ENCODE measurements around the gene LBH. TPM values are rescaled to one million over a fixed set of nuclear protein-coding genes. Genes with fewer than 3 reads are reported as not detected.
A peak's percentile ranks its signal among the peaks of the same experiment; 100 is the strongest.
"Not testable (repeated sequence)": the region's sequence is repeated elsewhere in the genome, so short reads cannot be mapped to it uniquely, and the experiment has no call there.

The LBH gene
- total RNA-seq, 1 donor from 2014 or later: 49.9 TPM

GRCh38 chr2:30259071-30259470 is 27.7 kb downstream of the LBH start:
- no peak for DNase-seq

- DNase-seq: no peak
Observed at GRCh38 chr2:30259827-30260679, 28.7 kb downstream of the LBH start.

GRCh38 chr2:30260941-30261340 is 29.6 kb downstream of the LBH start:
- DNase-seq: no peak

- no peak for DNase-seq
Observed at GRCh38 chr2:30261695-30262211, 30.4 kb downstream of the LBH start.

GRCh38 chr2:30262716-30263309 is 31.5 kb downstream of the LBH start:
- DNase-seq: no peak

GRCh38 chr2:30264274-30264673 is 32.9 kb downstream of the LBH start:
- DNase-seq: no peak

GRCh38 chr2:30265052-30266015 is 34.0 kb downstream of the LBH start:
- DNase-seq: no peak

GRCh38 chr2:30266051-30266621 is 34.8 kb downstream of the LBH start:
- DNase-seq: peak; percentile 35

- no peak for DNase-seq
Observed at GRCh38 chr2:30266705-30267104, 35.4 kb downstream of the LBH start.

GRCh38 chr2:30267161-30267975 is 36.0 kb downstream of the LBH start:
- DNase-seq: no peak

- no peak for DNase-seq
Observed at GRCh38 chr2:30268296-30268871, 37.0 kb downstream of the LBH start.

GRCh38 chr2:30269114-30269770 is 37.9 kb downstream of the LBH start:
- DNase-seq: not testable (repeated sequence)

- no peak for DNase-seq
Observed at GRCh38 chr2:30269771-30270145, 38.4 kb downstream of the LBH start.

- no peak for DNase-seq
Observed at GRCh38 chr2:30270166-30270565, 38.8 kb downstream of the LBH start.

GRCh38 chr2:30271301-30271700 is 40.0 kb downstream of the LBH start:
- DNase-seq: no peak

GRCh38 chr2:30272286-30272685 is 41.0 kb downstream of the LBH start:
- DNase-seq: no peak

GRCh38 chr2:30272761-30273573 is 41.6 kb downstream of the LBH start:
- peak; percentile 80 for DNase-seq

GRCh38 chr2:30273574-30273929 is 42.2 kb downstream of the LBH start:
- DNase-seq: no peak

- no peak for DNase-seq
Observed at GRCh38 chr2:30275256-30275655, 43.9 kb downstream of the LBH start.

GRCh38 chr2:30276455-30276911 is 45.1 kb downstream of the LBH start:
- DNase-seq: no peak
